OCI-LY1 (cell line): ENCODE results near the gene PER2.

Experiments used
- CTCF ChIP-seq: fragments of 200-600 bp; sonication (generic), shearing (Covaris generic); IDR thresholded peaks from 2 replicates; pipeline ENCODE4 v1.5.1; 2017; ENCODE audit warnings: mild to moderate bottlenecking, antibody characterized with exemption, low read length, moderate library complexity, mixed read lengths
- EZH2 ChIP-seq: fragments of 200-600 bp; sonication (generic), shearing (Covaris generic); IDR thresholded peaks from 2 replicates; pipeline ENCODE4 v1.8.0; 2017; ENCODE audit warnings: borderline replicate concordance, mixed run types, mild to moderate bottlenecking, antibody characterized with exemption, low read length, moderate library complexity, mixed read lengths

GRCh38 chr2:238236571-238236970, 51.8 kb downstream of the PER2 start:
- TF ChIP-seq CTCF = no peak
- TF ChIP-seq EZH2 = no peak
